Peyer's patch (tissue), 4 donors: ENCODE data around the gene HSF4. TPM values are rescaled to one million over a fixed set of nuclear protein-coding genes. Genes with fewer than 3 reads are reported as not detected.

Experiments
- DNase-seq, 3 donors: peaks; one replicate each; pipeline ENCODE4 v3.0.0-alpha.2; 2017 to 2019
- H3K27ac ChIP-seq, 4 donors: fragments of 200-600 bp; sonication (generic); one replicate each; pipeline ENCODE4 v1.5.1; 2016 to 2019
- H3K27me3 ChIP-seq, 2 donors: fragments of 200-600 bp; sonication (generic); one replicate each; pipeline ENCODE4 v1.5.1; 2019
- H3K36me3 ChIP-seq, 3 donors: fragments of 200-600 bp; sonication (generic); one replicate each; pipeline ENCODE4 v1.5.1; 2016 to 2019
- H3K4me1 ChIP-seq, 4 donors: fragments of 200-600 bp; sonication (generic); one replicate each; pipeline ENCODE4 v1.5.1; 2016 to 2019
- H3K4me3 ChIP-seq, 4 donors: fragments of 200-600 bp; sonication (generic); 1 replicate in 3 of 4; 2 replicates in 1 of 4; pipeline ENCODE4 v1.5.1; 2016 to 2019; ENCODE audit warnings: mild to moderate bottlenecking in 1 of 4
- H3K9me3 ChIP-seq, 4 donors: fragments of 200-600 bp; sonication (generic); one replicate each; pipeline ENCODE4 v1.5.1; 2016 to 2019; ENCODE audit warnings: mild to moderate bottlenecking in 1 of 4
- POLR2A ChIP-seq, 2 donors: fragments of 450-650 bp; IDR thresholded peaks; one replicate each; pipeline ENCODE4 v1.5.1; 2017; ENCODE audit warnings: antibody characterized with exemption in 2 of 2, mild to moderate bottlenecking in 2 of 2, moderate library complexity in 2 of 2
- total RNA-seq, 4 donors: library from RNA; depleted of rRNA; stranded (reverse); fragments of >200 nt; gene quantifications; one replicate each; pipeline ENCODE4 v1.1.0, GENCODE V29; 2016
- TF ChIP-seq, protein P1 (sequence below), 6 experiments: fragments of 450-650 bp in 4 of 6; fragments of 200-600 bp in 2 of 6; sonication (generic) in 1 of 6; IDR thresholded peaks; one replicate each; pipeline ENCODE4 v1.5.1; 2017 to 2019; ENCODE audit warnings: antibody characterized with exemption in 6 of 6, mild to moderate bottlenecking in 3 of 6, moderate library complexity in 1 of 6

Gene HSF4
- total RNA-seq, 4 donors from 2014 or later, result 15.6 to 140 (median 69.8) TPM

DNA sequence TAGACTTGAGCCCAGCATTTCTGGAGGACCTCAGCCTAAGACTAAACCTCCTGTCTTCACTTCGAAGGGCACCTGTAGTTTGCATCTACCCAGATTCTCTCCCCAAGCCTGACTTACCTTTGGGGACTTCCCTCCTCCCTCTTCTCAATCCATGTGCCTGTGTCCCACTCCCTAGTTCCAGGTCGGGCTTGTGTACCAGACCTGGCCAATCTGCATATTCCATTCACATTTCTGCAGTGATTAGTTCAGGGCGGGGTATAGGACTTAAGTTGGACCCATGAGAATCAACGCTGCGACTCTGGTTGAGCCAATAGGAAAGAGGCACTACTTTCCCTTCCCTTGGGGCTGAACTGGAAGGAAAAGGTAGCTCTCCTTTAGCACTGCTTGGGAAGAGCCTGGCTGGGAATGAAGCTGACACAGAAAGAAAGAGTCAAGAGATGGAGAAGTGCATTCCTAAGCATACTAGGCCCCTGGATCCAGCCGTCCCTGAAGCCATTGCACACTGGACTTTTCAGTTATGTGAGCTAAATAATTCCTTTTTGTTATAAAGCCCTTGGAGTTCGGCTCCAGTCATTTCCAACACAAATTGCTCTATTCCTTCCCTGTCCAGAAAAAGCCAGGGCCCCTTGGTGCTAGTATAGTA is 7.3 kb upstream of the HSF4 start:
- H3K27ac ChIP-seq, result peak overlapping the region in 2 of 4 donors; percentile 1 to 57
- H3K4me1 ChIP-seq, result peaks cover 7 to 42% (median 13%) of the 10 kb centered on the region in 4 donors

DNA sequence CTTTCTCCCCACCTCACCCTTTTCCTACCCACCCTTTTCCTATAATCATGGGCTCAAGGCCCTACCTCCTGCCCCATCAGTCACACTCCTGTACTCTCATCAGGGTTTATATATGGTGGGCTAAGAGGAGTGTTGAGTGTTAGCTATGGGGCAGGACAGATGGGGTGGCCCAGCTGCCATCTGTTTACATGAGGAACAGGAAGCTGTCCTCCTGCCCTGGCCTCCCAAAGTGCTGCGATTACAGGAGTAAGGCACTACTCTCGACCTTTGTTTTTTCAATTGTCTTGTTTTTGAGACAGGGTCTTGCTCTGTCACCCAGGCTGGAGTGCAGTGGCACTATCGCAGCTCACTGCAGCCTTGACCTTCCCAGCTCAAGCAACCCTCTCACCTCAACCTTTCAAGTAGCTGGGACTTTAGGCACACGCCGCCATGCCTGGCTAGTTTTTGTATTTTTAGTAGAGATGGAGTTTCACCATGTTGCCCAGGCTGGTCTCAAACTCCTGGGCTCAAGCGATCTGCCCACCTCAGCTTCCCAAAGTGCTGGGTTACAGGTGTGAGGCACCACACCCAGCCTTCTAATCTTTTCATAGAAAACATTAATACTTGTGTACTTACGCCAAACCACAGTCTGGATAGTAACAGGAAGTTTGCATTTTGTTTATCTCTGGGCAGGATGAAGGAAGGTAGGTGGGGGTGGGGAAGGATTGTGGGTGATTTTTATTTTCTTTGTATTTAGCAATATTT is 6.5 kb upstream of the HSF4 start:
- Histone ChIP-seq H3K9me3 (no peaks in the 10 kb centered on the region), H3K27ac (peak overlapping the region in 3 of 4 donors; percentile 57 to 94 (median 57)), H3K36me3 (no peaks in the 10 kb centered on the region), H3K4me3 (peak overlapping the region in 1 of 4 donors; percentile 89), H3K27me3 (no peaks in the 10 kb centered on the region), H3K4me1 (peaks cover 9 to 50% (median 19%) of the 10 kb centered on the region in 4 donors)
- TF ChIP-seq, protein P1, sequence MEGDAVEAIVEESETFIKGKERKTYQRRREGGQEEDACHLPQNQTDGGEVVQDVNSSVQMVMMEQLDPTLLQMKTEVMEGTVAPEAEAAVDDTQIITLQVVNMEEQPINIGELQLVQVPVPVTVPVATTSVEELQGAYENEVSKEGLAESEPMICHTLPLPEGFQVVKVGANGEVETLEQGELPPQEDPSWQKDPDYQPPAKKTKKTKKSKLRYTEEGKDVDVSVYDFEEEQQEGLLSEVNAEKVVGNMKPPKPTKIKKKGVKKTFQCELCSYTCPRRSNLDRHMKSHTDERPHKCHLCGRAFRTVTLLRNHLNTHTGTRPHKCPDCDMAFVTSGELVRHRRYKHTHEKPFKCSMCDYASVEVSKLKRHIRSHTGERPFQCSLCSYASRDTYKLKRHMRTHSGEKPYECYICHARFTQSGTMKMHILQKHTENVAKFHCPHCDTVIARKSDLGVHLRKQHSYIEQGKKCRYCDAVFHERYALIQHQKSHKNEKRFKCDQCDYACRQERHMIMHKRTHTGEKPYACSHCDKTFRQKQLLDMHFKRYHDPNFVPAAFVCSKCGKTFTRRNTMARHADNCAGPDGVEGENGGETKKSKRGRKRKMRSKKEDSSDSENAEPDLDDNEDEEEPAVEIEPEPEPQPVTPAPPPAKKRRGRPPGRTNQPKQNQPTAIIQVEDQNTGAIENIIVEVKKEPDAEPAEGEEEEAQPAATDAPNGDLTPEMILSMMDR (IDR thresholded peaks at IDR 0.05), result no peak
- TF ChIP-seq POLR2A (IDR thresholded peaks at IDR 0.05), result no peak
- no peak for DNase-seq

More for the DNA sequence above, 7.3 kb upstream of the HSF4 start:
- H3K36me3 ChIP-seq, result no peaks in the 10 kb centered on the region
- H3K9me3 ChIP-seq, result no peaks in the 10 kb centered on the region
- TF ChIP-seq, protein P1 (IDR thresholded peaks at IDR 0.05), result no peak
- TF ChIP-seq POLR2A (IDR thresholded peaks at IDR 0.05), result no peak
- H3K4me3 ChIP-seq, result no peak overlapping the region
- DNase-seq, result no peak
- no peaks in the 10 kb centered on the region for H3K27me3 ChIP-seq

DNA sequence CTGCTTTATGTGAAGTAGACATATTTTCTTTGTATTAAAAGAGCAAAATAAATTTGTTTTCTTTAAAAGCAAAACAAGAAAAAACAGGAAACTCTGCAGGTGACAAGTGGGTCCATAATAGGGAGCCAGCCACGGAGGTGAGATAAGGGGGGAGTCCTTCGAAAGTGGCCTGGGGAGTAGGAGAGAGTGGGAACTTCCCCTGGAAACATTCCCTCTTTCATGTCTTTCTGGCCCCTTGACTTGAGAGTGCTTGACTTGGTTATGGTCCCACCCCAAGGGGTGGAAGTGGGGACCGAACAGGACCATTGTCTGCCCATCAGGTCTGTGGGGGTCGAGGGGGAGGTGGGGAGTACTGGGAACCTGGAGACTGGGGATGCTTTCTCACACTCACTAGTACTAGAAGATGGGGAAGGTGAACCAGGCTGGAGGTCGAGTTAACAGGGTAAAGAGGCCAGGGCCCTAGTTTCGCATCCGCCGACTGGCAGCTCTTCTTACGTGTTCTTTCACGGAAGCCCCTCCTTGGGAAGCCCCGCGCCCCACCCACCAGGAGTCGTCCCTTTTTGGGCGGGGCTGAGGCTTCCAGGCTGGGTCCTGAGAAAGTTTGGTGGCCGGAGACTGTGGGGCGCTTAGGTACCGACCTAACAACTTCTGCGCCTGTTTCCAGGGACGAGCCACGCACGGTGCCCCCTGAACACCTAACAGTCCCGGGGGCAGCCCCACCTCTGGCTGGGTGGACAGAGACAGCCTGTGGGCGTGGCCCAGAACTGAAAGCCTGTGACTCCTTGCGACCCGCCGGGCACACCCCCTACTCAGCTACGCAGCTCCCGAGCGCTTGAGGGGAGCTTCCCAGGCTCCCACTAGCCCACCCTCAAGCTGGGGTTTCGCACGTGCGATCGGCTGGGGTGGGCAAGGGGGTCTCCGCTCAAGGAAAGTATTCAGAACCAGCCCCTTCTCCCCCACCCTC is 5.6 kb upstream of the HSF4 start:
- H3K4me3 ChIP-seq, result peak overlapping the region; percentile 87 to 96 (median 91)
- peak; percentile 76 to 93 (median 84) for DNase-seq
- H3K4me1 ChIP-seq, result peaks cover 14 to 59% (median 27%) of the 10 kb centered on the region in 4 donors
- H3K9me3 ChIP-seq, result no peaks in the 10 kb centered on the region
- H3K27ac ChIP-seq, result peak overlapping the region; percentile 89 to 95 (median 92)
- H3K27me3 ChIP-seq, result no peaks in the 10 kb centered on the region
- TF ChIP-seq POLR2A (IDR thresholded peaks at IDR 0.05), result peak in 1 of 2 donors; percentile 32
- TF ChIP-seq, protein P1 (IDR thresholded peaks at IDR 0.05), result no peak
- H3K36me3 ChIP-seq, result no peaks in the 10 kb centered on the region

DNA sequence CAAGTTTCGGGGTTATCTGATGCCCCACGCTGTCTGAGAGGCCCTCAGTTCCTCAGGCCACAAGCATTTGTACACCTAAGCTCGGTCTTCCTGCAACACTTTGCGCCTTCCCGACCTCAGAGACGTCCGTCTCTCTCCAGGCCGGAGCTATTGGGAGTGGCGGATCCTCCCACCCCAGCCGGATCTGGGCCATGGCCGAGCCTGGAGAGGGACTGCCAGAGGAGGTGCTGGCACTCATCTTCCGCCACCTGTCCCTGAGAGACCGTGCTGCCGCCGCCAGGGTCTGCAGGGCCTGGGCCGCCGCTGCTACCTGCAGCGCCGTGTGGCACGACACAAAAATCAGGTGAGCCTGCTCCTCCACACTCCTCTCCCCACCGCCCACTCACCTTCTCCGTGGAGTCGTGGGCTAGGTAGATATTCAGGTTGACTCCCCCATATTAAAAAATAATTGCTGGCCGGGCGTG is 2.9 kb upstream of the HSF4 start:
- Histone ChIP-seq H3K27me3 (peaks cover 0 to 3% of the 10 kb centered on the region in 2 donors), H3K4me1 (peaks cover 17 to 59% (median 34%) of the 10 kb centered on the region in 4 donors), H3K36me3 (no peaks in the 10 kb centered on the region), H3K27ac (no peak overlapping the region), H3K9me3 (no peaks in the 10 kb centered on the region), H3K4me3 (no peak overlapping the region)
- TF ChIP-seq POLR2A (IDR thresholded peaks at IDR 0.05), result no peak
- TF ChIP-seq, protein P1 (IDR thresholded peaks at IDR 0.05), result no peak
- DNase-seq, result no peak
